Measurements from ENCODE around the gene ULK2.

Gene ULK2

GRCh38 chr17:19726631-19727376, 140.9 kb downstream of the ULK2 start:
- DNase-seq (ENCODE audit: low read depth), result no peak

GRCh38 chr17:19725486-19725885, 142.2 kb downstream of the ULK2 start:
- no peak for DNase-seq (ENCODE audit: low read depth)

GRCh38 chr17:19724501-19725420, 143.0 kb downstream of the ULK2 start:
- no peak for DNase-seq (ENCODE audit: low read depth)

- no peak for DNase-seq (ENCODE audit: low read depth)
Observed at GRCh38 chr17:19723964-19724363, 143.8 kb downstream of the ULK2 start.

All from ELR (cell line).